ENCODE results near the gene GSTT2B.
"Not testable (repeated sequence)": the region's sequence is repeated elsewhere in the genome, so short reads cannot be mapped to it uniquely, and the experiment has no call there.

Gene GSTT2B

GRCh38 chr22:23938328-23939016 lies 22.5 kb downstream of the GSTT2B start:
- no peak for DNase-seq

GRCh38 chr22:23926561-23926960 lies 34.4 kb downstream of the GSTT2B start:
- DNase-seq: no peak

GRCh38 chr22:23925020-23925606 lies 35.9 kb downstream of the GSTT2B start:
- no peak for DNase-seq

GRCh38 chr22:23922921-23923320 lies 38.1 kb downstream of the GSTT2B start:
- no peak for DNase-seq

GRCh38 chr22:23921586-23922201 lies 39.3 kb downstream of the GSTT2B start:
- DNase-seq: not testable (repeated sequence)

- DNase-seq: not testable (repeated sequence)
Observed at GRCh38 chr22:23920267-23920611, 40.8 kb downstream of the GSTT2B start.

- DNase-seq: no peak
Observed at GRCh38 chr22:23915290-23915689, 45.7 kb downstream of the GSTT2B start.

- peak; percentile 100 for DNase-seq
Observed at GRCh38 chr22:23913661-23914353, 47.2 kb downstream of the GSTT2B start.

- DNase-seq: no peak
Observed at GRCh38 chr22:23913306-23913660, 47.7 kb downstream of the GSTT2B start.

- no peak for DNase-seq
Observed at GRCh38 chr22:23912293-23912903, 48.6 kb downstream of the GSTT2B start.

GRCh38 chr22:23911318-23911980 lies 49.5 kb downstream of the GSTT2B start:
- DNase-seq: no peak

GRCh38 chr22:23910496-23911190 lies 50.4 kb downstream of the GSTT2B start:
- DNase-seq: no peak

- no peak for DNase-seq
Observed at GRCh38 chr22:23909296-23909898, 51.6 kb downstream of the GSTT2B start.

GRCh38 chr22:23908587-23909205 lies 52.3 kb downstream of the GSTT2B start:
- no peak for DNase-seq

GRCh38 chr22:23907423-23907822 lies 53.6 kb downstream of the GSTT2B start:
- not testable (repeated sequence) for DNase-seq
